Measurements from ENCODE around the gene CCDC93. TPM values are rescaled to one million over a fixed set of nuclear protein-coding genes. Genes with fewer than 3 reads are reported as not detected.

CCDC93 gene
- polyA plus RNA-seq, 1 donor from 2014 or later, result 98.4 TPM

- H3K4me2 ChIP-seq (ENCODE audit: low read length), result no peak overlapping the region
- H3K27ac ChIP-seq (ENCODE audit: low read length), result no peak overlapping the region
- no peak overlapping the region for H3K4me3 ChIP-seq (ENCODE audit: low read length)
- H3K79me2 ChIP-seq (replicated peaks; ENCODE audit: insufficient read depth, low read length), result no peaks in the 10 kb centered on the region
- no peak overlapping the region for H3K9ac ChIP-seq (ENCODE audit: low read length)
- no peaks in the 10 kb centered on the region for H3K36me3 ChIP-seq (ENCODE audit: insufficient read depth, low read length)
- no peaks in the 10 kb centered on the region for H3K9me2 ChIP-seq (ENCODE audit: insufficient read depth, low read length)
- peaks cover 4% of the 10 kb centered on the region for H3K27me3 ChIP-seq (ENCODE audit: insufficient read depth, low read depth, low read length)
- TF ChIP-seq EZH2 (IDR thresholded peaks at IDR 0.05; ENCODE audit: borderline replicate concordance, insufficient read depth, low read length, poor library complexity, severe bottlenecking), result no peak
- TF ChIP-seq CTCF (IDR thresholded peaks at IDR 0.05; ENCODE audit: poor library complexity, severe bottlenecking), result no peak
- no peak for TF ChIP-seq RAD21 (conservative IDR thresholded peaks at IDR 0.05)
- no peak for TF ChIP-seq POLR2AphosphoS5 (IDR thresholded peaks at IDR 0.05)
- no peak for TF ChIP-seq EP300 (conservative IDR thresholded peaks at IDR 0.05; ENCODE audit: poor library complexity, severe bottlenecking)
- TF ChIP-seq MXI1 (conservative IDR thresholded peaks at IDR 0.05; ENCODE audit: poor library complexity, severe bottlenecking), result no peak
- no peak for TF ChIP-seq TAF1 (IDR thresholded peaks at IDR 0.05; ENCODE audit: low read depth)
- TF ChIP-seq SMC3 (conservative IDR thresholded peaks at IDR 0.05; ENCODE audit: poor library complexity), result no peak
- H3K9me3 ChIP-seq (ENCODE audit: low read length), result no peaks in the 10 kb centered on the region
- no peak overlapping the region for H2AFZ ChIP-seq (ENCODE audit: low read depth, low read length)
- no peaks in the 10 kb centered on the region for H4K20me1 ChIP-seq (ENCODE audit: insufficient read depth)
- H3F3A ChIP-seq (ENCODE audit: insufficient read depth, low read length, poor library complexity, severe bottlenecking), result no peaks in the 10 kb centered on the region
These were observed 27.0 kb upstream of the CCDC93 start for GRCh38 chr2:118040891-118041290.

GRCh38 chr2:118032169-118033013 lies 18.5 kb upstream of the CCDC93 start:
- Histone ChIP-seq H2AFZ (ENCODE audit: low read depth, low read length) (no peak overlapping the region), H3K36me3 (ENCODE audit: insufficient read depth, low read length) (no peaks in the 10 kb centered on the region), H3K27ac (ENCODE audit: low read length) (no peak overlapping the region), H4K20me1 (ENCODE audit: insufficient read depth) (no peaks in the 10 kb centered on the region), H3F3A (ENCODE audit: insufficient read depth, low read length, poor library complexity, severe bottlenecking) (no peaks in the 10 kb centered on the region), H3K9me2 (ENCODE audit: insufficient read depth, low read length) (no peaks in the 10 kb centered on the region), H3K4me2 (ENCODE audit: low read length) (no peak overlapping the region), H3K27me3 (ENCODE audit: insufficient read depth, low read depth, low read length) (no peaks in the 10 kb centered on the region), H3K4me3 (ENCODE audit: low read length) (no peak overlapping the region), H3K79me2 (replicated peaks; ENCODE audit: insufficient read depth, low read length) (no peaks in the 10 kb centered on the region), H3K9ac (ENCODE audit: low read length) (no peak overlapping the region), H3K9me3 (ENCODE audit: low read length) (no peaks in the 10 kb centered on the region)
- no peak for TF ChIP-seq REST (IDR thresholded peaks at IDR 0.05; ENCODE audit: borderline replicate concordance)
- no peak for TF ChIP-seq MXI1 (conservative IDR thresholded peaks at IDR 0.05; ENCODE audit: poor library complexity, severe bottlenecking)
- peak; percentile 71 for TF ChIP-seq SMC3 (conservative IDR thresholded peaks at IDR 0.05; ENCODE audit: poor library complexity)
- TF ChIP-seq RAD21 (conservative IDR thresholded peaks at IDR 0.05), result peak; percentile 58
- peak; percentile 73 for TF ChIP-seq CTCF (IDR thresholded peaks at IDR 0.05; ENCODE audit: poor library complexity, severe bottlenecking)

All from neural cell (in vitro differentiated cells).